GM12878 (cell line): ENCODE results near the gene GALK2. TPM values are rescaled to one million over a fixed set of nuclear protein-coding genes. Genes with fewer than 3 reads are reported as not detected.

Source experiments
- CBX3 ChIP-seq: fragments of 200-600 bp; sonication (generic); IDR thresholded peaks from 2 replicates; pipeline ENCODE4 v1.6.1; 2016; ENCODE audit warnings: low read depth, borderline replicate concordance
- HCFC1 ChIP-seq: fragments of 150-350 bp; IDR thresholded peaks from 2 replicates; pipeline ENCODE4 v1.6.1; 2014; ENCODE audit warnings: low read length
- KDM1A ChIP-seq: fragments of 200-600 bp; sonication (generic); IDR thresholded peaks from 2 replicates; pipeline ENCODE4 v1.6.1; 2016; ENCODE audit warnings: borderline replicate concordance
- MEF2B ChIP-seq: fragments of 450-650 bp; IDR thresholded peaks from 2 replicates; pipeline ENCODE4 v1.6.1; 2018; ENCODE audit warnings: mild to moderate bottlenecking, moderate library complexity; ENCODE audit not compliant: partially characterized antibody, poor library complexity, severe bottlenecking
- MTA3 ChIP-seq: IDR thresholded peaks from 2 replicates; pipeline ENCODE4 v1.6.1; 2012; ENCODE audit warnings: low read length, inconsistent platforms, borderline replicate concordance
- NFYB ChIP-seq: IDR thresholded peaks from 2 replicates; pipeline ENCODE4 v1.6.1; 2011; ENCODE audit warnings: low read depth, mild to moderate bottlenecking, low read length, improper control_type of control experiment, moderate library complexity; ENCODE audit not compliant: insufficient read depth
- POU2F2 ChIP-seq: IDR thresholded peaks from 3 replicates; pipeline ENCODE4 v1.6.1; 2011; ENCODE audit warnings: low read depth, mild to moderate bottlenecking, low read length, borderline replicate concordance
- TCF12 ChIP-seq: IDR thresholded peaks from 2 replicates; pipeline ENCODE4 v1.6.1; 2011; ENCODE audit warnings: low read depth, mild to moderate bottlenecking, low read length
- polyA plus RNA-seq, 11 experiments: library from polyadenylated mRNA; depleted of rRNA in 4 of 11; unstranded in 6 of 11; stranded (reverse) in 5 of 11; fragments of >200 nt; fragmentation: Nextera tagmentation in 4 of 11; fragmentation: Illumina TruSeq in 1 of 11; extraction: Ambion mirVana in 4 of 11; extraction: Trizol in 1 of 11; gene quantifications; 1 replicate in 1 of 11; 2 replicates in 10 of 11; pipeline versions ENCODE4 v1.2.1 to v1.2.3, GENCODE V29; 2011 to 2016; ENCODE audit warnings: inconsistent platforms in 2 of 11, missing spikeins in 2 of 11, low read depth in 1 of 11
- total RNA-seq, 4 experiments: library from RNA; depleted of rRNA in 3 of 4; stranded (reverse); fragments of >200 nt in 3 of 4; fragmentation: Illumina TruSeq in 1 of 4; extraction: Trizol in 1 of 4; gene quantifications; 2 replicates each; pipeline versions ENCODE4 v1.2.1 to v1.2.3, GENCODE V29; 2013 to 2021
- TF ChIP-seq, protein P1 (sequence below), 3 experiments: IDR thresholded peaks in 2 of 3; conservative IDR thresholded peaks in 1 of 3; 2 replicates each; pipeline ENCODE4 v1.5.1; 2011; ENCODE audit warnings: low read depth in 3 of 3, low read length in 3 of 3, mild to moderate bottlenecking in 3 of 3, control low read depth in 2 of 3, moderate library complexity in 2 of 3, inconsistent platforms in 1 of 3, mixed read lengths in 1 of 3; ENCODE audit not compliant: control insufficient read depth in 2 of 3, insufficient read depth in 1 of 3; ENCODE audit errors: extremely low read depth in 1 of 3
- TF ChIP-seq, protein P2 (sequence below): fragments of 450-650 bp; conservative IDR thresholded peaks from 2 replicates; pipeline ENCODE4 v1.6.1; 2017; ENCODE audit warnings: mild to moderate bottlenecking, moderate library complexity
- TF ChIP-seq, protein P3 (sequence below): IDR thresholded peaks from 2 replicates; pipeline ENCODE4 v1.6.1; 2011; ENCODE audit warnings: borderline replicate concordance, low read depth, mild to moderate bottlenecking, moderate library complexity, mixed read lengths, low read length; ENCODE audit not compliant: insufficient read depth; ENCODE audit errors: extremely low read length
- TF ChIP-seq, protein P4 (sequence below): IDR thresholded peaks from 2 replicates; pipeline ENCODE4 v1.6.1; 2011; ENCODE audit warnings: low read depth, low read length, improper control_type of control experiment, borderline replicate concordance
- TF ChIP-seq, protein P5 (sequence below): IDR thresholded peaks from 2 replicates; pipeline ENCODE4 v1.6.1; 2012; ENCODE audit warnings: low read depth, low read length, improper control_type of control experiment
- TF ChIP-seq, protein P6 (sequence below): IDR thresholded peaks from 2 replicates; pipeline ENCODE4 v1.6.1; 2012; ENCODE audit warnings: improper control_type of control experiment, low read depth, low read length; ENCODE audit not compliant: insufficient replicate concordance
- TF ChIP-seq, protein P7 (sequence below): fragments of 450-650 bp; IDR thresholded peaks from 2 replicates; pipeline ENCODE4 v1.6.1; 2017; ENCODE audit warnings: borderline replicate concordance

GALK2 gene
- total and polyA plus RNA-seq, 10 of the 15 experiments (the other 5 are each of a cell fraction or from before 2014, with no cell fraction given), result 11.9 to 26.7 (median 15.4) TPM

DNA sequence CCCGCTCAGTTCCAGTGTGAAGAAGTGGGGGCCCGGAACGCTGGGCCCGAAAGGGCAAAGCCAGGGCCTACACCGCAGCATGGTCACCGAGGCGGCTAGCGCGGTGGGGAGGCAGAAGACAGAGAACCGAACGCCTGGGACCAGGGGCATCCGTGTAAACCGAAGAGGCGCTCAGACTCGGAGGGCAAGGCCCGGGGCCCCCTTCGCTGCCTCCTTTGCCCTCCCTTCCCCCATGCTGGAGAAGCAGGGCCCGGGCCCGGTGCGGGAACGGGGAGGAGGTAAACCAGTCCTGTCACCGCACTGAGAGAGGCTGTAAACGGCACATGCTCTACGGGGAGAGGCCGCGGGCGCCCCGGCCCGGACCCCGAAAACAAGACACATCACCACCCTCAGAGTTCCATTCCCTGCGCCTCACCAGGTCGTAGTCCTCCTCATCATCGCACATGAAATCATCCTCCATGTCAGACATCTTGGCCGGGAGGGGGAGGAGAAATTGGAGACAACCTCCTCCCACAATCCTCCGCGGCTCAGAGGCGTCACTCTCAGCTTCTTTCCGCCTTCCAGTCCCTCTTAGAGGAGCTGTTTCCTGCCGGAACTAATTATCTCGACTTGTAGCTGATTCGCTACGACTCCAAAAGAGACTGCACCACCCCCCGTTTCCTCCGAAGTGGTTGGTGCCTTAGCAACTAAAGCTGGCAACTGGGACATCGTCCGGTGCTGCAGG lies 14.8 kb upstream of the GALK2 start, which contains the start of gene COPS2 (continued):
- TF ChIP-seq, protein P1, sequence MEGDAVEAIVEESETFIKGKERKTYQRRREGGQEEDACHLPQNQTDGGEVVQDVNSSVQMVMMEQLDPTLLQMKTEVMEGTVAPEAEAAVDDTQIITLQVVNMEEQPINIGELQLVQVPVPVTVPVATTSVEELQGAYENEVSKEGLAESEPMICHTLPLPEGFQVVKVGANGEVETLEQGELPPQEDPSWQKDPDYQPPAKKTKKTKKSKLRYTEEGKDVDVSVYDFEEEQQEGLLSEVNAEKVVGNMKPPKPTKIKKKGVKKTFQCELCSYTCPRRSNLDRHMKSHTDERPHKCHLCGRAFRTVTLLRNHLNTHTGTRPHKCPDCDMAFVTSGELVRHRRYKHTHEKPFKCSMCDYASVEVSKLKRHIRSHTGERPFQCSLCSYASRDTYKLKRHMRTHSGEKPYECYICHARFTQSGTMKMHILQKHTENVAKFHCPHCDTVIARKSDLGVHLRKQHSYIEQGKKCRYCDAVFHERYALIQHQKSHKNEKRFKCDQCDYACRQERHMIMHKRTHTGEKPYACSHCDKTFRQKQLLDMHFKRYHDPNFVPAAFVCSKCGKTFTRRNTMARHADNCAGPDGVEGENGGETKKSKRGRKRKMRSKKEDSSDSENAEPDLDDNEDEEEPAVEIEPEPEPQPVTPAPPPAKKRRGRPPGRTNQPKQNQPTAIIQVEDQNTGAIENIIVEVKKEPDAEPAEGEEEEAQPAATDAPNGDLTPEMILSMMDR (IDR thresholded peaks at IDR 0.05 in 2 of 3, conservative IDR thresholded peaks at IDR 0.05 in 1 of 3; ENCODE audit: control insufficient read depth in 2 of 3, extremely low read depth in 1 of 3, insufficient read depth in 1 of 3, low read depth in 3 of 3, low read length in 3 of 3), result no peak
- TF ChIP-seq NFYB, result no peak
- TF ChIP-seq, protein P2, sequence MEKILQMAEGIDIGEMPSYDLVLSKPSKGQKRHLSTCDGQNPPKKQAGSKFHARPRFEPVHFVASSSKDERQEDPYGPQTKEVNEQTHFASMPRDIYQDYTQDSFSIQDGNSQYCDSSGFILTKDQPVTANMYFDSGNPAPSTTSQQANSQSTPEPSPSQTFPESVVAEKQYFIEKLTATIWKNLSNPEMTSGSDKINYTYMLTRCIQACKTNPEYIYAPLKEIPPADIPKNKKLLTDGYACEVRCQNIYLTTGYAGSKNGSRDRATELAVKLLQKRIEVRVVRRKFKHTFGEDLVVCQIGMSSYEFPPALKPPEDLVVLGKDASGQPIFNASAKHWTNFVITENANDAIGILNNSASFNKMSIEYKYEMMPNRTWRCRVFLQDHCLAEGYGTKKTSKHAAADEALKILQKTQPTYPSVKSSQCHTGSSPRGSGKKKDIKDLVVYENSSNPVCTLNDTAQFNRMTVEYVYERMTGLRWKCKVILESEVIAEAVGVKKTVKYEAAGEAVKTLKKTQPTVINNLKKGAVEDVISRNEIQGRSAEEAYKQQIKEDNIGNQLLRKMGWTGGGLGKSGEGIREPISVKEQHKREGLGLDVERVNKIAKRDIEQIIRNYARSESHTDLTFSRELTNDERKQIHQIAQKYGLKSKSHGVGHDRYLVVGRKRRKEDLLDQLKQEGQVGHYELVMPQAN, result no peak; the same call in 1 of the 2 replicates
- TF ChIP-seq MTA3, result no peak
- no peak for TF ChIP-seq KDM1A
- TF ChIP-seq, protein P3, sequence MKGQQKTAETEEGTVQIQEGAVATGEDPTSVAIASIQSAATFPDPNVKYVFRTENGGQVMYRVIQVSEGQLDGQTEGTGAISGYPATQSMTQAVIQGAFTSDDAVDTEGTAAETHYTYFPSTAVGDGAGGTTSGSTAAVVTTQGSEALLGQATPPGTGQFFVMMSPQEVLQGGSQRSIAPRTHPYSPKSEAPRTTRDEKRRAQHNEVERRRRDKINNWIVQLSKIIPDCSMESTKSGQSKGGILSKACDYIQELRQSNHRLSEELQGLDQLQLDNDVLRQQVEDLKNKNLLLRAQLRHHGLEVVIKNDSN, result no peak
- peak; percentile 92 for TF ChIP-seq HCFC1
- TF ChIP-seq, protein P4, sequence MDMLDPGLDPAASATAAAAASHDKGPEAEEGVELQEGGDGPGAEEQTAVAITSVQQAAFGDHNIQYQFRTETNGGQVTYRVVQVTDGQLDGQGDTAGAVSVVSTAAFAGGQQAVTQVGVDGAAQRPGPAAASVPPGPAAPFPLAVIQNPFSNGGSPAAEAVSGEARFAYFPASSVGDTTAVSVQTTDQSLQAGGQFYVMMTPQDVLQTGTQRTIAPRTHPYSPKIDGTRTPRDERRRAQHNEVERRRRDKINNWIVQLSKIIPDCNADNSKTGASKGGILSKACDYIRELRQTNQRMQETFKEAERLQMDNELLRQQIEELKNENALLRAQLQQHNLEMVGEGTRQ, result no peak
- TF ChIP-seq, protein P5, sequence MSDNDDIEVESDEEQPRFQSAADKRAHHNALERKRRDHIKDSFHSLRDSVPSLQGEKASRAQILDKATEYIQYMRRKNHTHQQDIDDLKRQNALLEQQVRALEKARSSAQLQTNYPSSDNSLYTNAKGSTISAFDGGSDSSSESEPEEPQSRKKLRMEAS, result no peak
- peak; percentile 49 for TF ChIP-seq MEF2B
- TF ChIP-seq, protein P6, sequence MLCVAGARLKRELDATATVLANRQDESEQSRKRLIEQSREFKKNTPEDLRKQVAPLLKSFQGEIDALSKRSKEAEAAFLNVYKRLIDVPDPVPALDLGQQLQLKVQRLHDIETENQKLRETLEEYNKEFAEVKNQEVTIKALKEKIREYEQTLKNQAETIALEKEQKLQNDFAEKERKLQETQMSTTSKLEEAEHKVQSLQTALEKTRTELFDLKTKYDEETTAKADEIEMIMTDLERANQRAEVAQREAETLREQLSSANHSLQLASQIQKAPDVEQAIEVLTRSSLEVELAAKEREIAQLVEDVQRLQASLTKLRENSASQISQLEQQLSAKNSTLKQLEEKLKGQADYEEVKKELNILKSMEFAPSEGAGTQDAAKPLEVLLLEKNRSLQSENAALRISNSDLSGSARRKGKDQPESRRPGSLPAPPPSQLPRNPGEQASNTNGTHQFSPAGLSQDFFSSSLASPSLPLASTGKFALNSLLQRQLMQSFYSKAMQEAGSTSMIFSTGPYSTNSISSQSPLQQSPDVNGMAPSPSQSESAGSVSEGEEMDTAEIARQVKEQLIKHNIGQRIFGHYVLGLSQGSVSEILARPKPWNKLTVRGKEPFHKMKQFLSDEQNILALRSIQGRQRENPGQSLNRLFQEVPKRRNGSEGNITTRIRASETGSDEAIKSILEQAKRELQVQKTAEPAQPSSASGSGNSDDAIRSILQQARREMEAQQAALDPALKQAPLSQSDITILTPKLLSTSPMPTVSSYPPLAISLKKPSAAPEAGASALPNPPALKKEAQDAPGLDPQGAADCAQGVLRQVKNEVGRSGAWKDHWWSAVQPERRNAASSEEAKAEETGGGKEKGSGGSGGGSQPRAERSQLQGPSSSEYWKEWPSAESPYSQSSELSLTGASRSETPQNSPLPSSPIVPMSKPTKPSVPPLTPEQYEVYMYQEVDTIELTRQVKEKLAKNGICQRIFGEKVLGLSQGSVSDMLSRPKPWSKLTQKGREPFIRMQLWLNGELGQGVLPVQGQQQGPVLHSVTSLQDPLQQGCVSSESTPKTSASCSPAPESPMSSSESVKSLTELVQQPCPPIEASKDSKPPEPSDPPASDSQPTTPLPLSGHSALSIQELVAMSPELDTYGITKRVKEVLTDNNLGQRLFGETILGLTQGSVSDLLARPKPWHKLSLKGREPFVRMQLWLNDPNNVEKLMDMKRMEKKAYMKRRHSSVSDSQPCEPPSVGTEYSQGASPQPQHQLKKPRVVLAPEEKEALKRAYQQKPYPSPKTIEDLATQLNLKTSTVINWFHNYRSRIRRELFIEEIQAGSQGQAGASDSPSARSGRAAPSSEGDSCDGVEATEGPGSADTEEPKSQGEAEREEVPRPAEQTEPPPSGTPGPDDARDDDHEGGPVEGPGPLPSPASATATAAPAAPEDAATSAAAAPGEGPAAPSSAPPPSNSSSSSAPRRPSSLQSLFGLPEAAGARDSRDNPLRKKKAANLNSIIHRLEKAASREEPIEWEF, result no peak
- TF ChIP-seq CBX3, result no peak
- 0 out of 2 replicates have a peak, but pooled peaks have one; percentile 12 for TF ChIP-seq TCF12
- TF ChIP-seq, protein P7, sequence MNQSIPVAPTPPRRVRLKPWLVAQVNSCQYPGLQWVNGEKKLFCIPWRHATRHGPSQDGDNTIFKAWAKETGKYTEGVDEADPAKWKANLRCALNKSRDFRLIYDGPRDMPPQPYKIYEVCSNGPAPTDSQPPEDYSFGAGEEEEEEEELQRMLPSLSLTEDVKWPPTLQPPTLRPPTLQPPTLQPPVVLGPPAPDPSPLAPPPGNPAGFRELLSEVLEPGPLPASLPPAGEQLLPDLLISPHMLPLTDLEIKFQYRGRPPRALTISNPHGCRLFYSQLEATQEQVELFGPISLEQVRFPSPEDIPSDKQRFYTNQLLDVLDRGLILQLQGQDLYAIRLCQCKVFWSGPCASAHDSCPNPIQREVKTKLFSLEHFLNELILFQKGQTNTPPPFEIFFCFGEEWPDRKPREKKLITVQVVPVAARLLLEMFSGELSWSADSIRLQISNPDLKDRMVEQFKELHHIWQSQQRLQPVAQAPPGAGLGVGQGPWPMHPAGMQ, result no peak
- TF ChIP-seq POU2F2, result peak; percentile 82; the same call in 2 of the 3 replicates
